Thyroid gland (tissue), 4 donors: ENCODE measurements around the gene GPC5.
"Not testable (repeated sequence)": the region's sequence is repeated elsewhere in the genome, so short reads cannot be mapped to it uniquely, and the experiment has no call there.

Experiments
- POLR2A ChIP-seq, 2 donors: fragments of 450-650 bp; IDR thresholded peaks; one replicate each; pipeline ENCODE4 v1.6.1; 2017; ENCODE audit warnings: antibody characterized with exemption in 2 of 2, mild to moderate bottlenecking in 2 of 2, moderate library complexity in 1 of 2
- TF ChIP-seq, protein P1 (sequence below), 6 experiments: fragments of 200-600 bp in 3 of 6; fragments of 450-650 bp in 3 of 6; sonication (generic) in 3 of 6; IDR thresholded peaks; one replicate each; pipeline ENCODE4 v1.5.1; 2016 to 2019; ENCODE audit warnings: antibody characterized with exemption in 6 of 6, mild to moderate bottlenecking in 2 of 6, inconsistent platforms in 1 of 6, moderate library complexity in 1 of 6

DNA sequence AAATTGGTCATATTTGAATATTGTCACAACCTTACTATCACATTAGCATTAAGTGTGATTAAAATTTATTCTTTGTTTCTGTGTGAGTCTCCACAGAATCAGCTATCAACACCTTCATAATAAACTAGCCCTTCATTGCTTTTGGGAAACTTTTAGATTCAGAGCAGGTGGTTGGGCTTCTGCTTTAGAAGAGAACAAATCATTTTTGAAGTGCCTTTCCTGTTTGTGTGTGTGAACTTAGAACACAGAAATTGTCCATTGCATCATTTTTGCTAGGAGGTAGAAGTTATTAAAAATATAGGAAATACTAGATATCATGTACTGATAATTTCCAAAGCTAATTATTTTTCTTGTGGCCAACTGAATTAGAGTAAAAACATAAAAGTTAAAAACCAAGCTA, 500.6 kb downstream of the GPC5 start:
- TF ChIP-seq, protein P1, sequence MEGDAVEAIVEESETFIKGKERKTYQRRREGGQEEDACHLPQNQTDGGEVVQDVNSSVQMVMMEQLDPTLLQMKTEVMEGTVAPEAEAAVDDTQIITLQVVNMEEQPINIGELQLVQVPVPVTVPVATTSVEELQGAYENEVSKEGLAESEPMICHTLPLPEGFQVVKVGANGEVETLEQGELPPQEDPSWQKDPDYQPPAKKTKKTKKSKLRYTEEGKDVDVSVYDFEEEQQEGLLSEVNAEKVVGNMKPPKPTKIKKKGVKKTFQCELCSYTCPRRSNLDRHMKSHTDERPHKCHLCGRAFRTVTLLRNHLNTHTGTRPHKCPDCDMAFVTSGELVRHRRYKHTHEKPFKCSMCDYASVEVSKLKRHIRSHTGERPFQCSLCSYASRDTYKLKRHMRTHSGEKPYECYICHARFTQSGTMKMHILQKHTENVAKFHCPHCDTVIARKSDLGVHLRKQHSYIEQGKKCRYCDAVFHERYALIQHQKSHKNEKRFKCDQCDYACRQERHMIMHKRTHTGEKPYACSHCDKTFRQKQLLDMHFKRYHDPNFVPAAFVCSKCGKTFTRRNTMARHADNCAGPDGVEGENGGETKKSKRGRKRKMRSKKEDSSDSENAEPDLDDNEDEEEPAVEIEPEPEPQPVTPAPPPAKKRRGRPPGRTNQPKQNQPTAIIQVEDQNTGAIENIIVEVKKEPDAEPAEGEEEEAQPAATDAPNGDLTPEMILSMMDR (IDR thresholded peaks at IDR 0.05) = not testable (repeated sequence)
- TF ChIP-seq POLR2A (IDR thresholded peaks at IDR 0.05) = not testable (repeated sequence)
